ENCODE measurements around the gene HCN4. TPM values are rescaled to one million over a fixed set of nuclear protein-coding genes. Genes with fewer than 3 reads are reported as not detected.

The HCN4 gene
- total RNA-seq, 2 donors from 2014 or later, result not detected

DNA sequence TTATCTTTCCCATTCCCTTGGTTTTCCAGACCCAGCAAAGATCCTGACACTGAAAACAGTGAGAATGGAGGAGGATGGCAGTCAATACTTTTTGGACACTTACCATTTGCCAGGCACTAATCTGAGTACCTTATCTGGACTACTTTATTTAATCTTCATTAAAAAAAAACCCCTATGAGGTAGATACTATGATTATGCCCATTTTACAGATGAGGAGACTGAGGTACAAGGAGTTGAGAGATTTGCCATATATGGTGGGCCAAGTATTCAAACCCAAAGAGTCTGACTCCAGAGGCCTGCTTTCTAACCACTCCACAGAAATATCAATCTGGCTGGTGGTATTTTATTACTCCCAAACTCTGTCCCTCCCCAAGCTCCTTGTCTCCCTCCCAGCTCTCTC, 19.6 kb downstream of the HCN4 start:
- no peak overlapping the region for H3K27ac Mint-ChIP-seq
- no peaks in the 10 kb centered on the region for H3K9me3 Mint-ChIP-seq
- H3K4me1 Mint-ChIP-seq (ENCODE audit: low read depth in 2 of 2), result no peaks in the 10 kb centered on the region
- no peak overlapping the region for H3K4me3 Mint-ChIP-seq
- peaks cover 2 to 6% of the 10 kb centered on the region in 2 donors for H3K27me3 Mint-ChIP-seq
- no peaks in the 10 kb centered on the region for H3K36me3 Mint-ChIP-seq
- no peak for DNase-seq (ENCODE audit: low spot score)
- ATAC-seq, result no peak

DNA sequence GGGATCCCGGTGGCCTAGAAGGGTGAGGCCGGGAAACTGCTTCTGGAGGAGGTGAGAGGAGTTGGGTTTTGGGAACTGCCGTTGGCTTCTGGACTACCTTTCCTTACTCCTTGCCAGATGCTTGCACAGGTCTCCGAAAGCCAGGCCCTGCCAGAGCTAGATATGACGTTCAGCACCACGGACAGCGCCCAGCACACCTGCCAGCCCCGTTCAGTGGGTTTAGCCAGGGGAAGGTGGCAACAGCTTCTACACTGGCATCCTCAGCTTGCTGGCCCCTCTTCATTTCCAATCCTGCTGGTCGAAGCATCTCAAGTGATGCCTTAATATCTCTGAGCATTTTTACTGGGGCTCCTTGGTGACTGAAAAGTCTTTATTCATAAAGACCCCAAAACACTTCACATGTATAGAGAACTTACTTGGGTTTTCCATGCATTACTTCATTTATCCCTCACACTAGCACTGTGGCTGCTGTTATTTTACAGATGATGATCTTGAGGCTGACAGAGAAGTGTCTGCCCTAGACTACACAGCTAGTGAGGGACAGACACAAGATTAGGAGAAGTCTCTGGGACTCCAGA, 21.9 kb downstream of the HCN4 start:
- DNase-seq (ENCODE audit: low spot score) (no peak), ATAC-seq (no peak)
- Mint-ChIP-seq H3K4me3 (no peak overlapping the region), H3K4me1 (ENCODE audit: low read depth in 2 of 2) (no peaks in the 10 kb centered on the region), H3K27me3 (peaks cover 5 to 13% of the 10 kb centered on the region in 2 donors), H3K9me3 (no peaks in the 10 kb centered on the region), H3K36me3 (no peaks in the 10 kb centered on the region), H3K27ac (no peak overlapping the region)

DNA sequence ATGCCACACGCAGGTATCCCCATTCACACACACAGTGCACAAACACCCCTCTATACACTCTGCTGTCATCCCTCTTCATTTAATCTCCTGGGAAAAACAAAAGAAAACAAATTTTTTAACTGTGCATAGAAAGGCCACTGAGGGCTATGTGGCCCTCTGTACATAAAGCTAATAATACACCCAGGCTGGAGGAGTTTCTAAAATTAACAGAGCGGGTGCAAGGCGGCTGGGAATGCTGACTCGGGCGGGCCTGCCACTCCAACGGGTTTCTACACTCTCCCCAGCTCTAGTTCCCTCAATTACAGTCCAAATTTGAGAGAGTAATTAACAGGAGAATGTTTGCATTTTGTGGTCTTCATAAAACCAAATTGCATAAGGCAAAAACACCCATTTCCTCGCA, 23.1 kb downstream of the HCN4 start:
- ATAC-seq, result no peak
- Mint-ChIP-seq H3K27me3 (peaks cover 5 to 13% of the 10 kb centered on the region in 2 donors), H3K4me1 (ENCODE audit: low read depth in 2 of 2) (no peaks in the 10 kb centered on the region)

DNA sequence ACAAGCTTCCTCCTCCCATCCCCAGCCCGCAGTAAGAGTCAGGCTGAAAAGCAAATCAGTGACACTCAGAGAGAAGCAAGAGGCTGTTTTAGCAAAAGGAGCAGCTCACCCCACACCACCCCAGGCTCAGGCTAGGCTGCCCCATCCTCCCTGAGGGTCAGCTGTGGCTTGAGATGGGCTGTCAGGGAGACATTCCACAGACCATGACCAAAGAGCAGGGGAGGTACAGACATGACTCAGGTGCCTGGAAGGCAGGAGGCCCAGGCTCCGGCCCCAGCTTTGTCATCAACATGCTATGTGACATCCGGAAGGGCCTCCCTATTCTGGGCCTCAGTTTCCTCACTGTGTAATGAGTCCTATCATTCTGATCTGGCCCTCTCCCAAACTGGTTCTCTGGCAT, 24.7 kb downstream of the HCN4 start:
- no peaks in the 10 kb centered on the region for H3K9me3 Mint-ChIP-seq
- DNase-seq (ENCODE audit: low spot score), result no peak
- peaks cover 5 to 13% of the 10 kb centered on the region in 2 donors for H3K27me3 Mint-ChIP-seq
- H3K27ac Mint-ChIP-seq, result no peak overlapping the region
- H3K4me1 Mint-ChIP-seq (ENCODE audit: low read depth in 2 of 2), result no peaks in the 10 kb centered on the region
- no peaks in the 10 kb centered on the region for H3K36me3 Mint-ChIP-seq
- no peak overlapping the region for H3K4me3 Mint-ChIP-seq
- no peak for ATAC-seq

More for the DNA sequence above, 23.1 kb downstream of the HCN4 start:
- H3K36me3 Mint-ChIP-seq, result no peaks in the 10 kb centered on the region
- no peak for DNase-seq (ENCODE audit: low spot score)
- no peak overlapping the region for H3K27ac Mint-ChIP-seq
- no peak overlapping the region for H3K4me3 Mint-ChIP-seq
- no peaks in the 10 kb centered on the region for H3K9me3 Mint-ChIP-seq

DNA sequence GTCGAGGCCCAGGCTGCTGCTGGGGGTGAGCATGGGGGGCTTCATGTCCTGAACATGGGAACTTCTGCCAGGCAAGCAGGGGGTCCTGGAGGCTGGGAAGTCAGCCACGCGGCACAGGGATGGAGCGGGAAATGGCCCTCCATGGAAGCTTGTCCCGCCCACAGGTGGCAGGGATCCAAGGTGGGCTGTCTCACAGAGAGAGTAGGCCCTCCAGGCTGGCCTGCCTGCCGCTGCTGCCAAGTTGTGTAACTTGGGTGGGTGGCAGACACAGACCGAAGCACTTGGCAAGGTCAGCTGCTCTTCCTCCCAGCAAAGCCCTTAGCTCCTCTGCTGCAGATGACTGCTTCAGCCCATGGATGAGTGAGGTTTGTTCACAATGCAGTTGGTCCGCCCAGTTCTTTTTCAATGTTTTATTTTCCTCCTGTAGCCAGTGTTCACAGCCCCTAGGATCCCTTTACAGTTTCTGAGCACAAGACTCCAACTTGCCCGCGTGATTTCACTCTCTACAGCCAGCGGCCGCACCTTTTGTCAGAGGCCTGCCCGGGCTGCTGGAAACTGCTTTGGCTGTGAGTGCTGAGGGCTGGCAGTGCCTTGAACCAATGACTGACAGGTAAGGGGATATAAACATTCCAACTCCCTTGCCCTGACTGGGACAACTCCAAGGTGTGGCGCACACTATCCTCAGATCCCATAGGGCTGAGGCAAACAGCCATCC, 26.7 kb downstream of the HCN4 start:
- no peaks in the 10 kb centered on the region for H3K4me1 Mint-ChIP-seq (ENCODE audit: low read depth in 2 of 2)
- no peak overlapping the region for H3K27ac Mint-ChIP-seq
- no peak overlapping the region for H3K4me3 Mint-ChIP-seq
- no peaks in the 10 kb centered on the region for H3K9me3 Mint-ChIP-seq
- peaks cover 3 to 17% of the 10 kb centered on the region in 2 donors for H3K27me3 Mint-ChIP-seq
- DNase-seq (ENCODE audit: low spot score) (no peak), ATAC-seq (no peak)
- H3K36me3 Mint-ChIP-seq, result no peaks in the 10 kb centered on the region

DNA sequence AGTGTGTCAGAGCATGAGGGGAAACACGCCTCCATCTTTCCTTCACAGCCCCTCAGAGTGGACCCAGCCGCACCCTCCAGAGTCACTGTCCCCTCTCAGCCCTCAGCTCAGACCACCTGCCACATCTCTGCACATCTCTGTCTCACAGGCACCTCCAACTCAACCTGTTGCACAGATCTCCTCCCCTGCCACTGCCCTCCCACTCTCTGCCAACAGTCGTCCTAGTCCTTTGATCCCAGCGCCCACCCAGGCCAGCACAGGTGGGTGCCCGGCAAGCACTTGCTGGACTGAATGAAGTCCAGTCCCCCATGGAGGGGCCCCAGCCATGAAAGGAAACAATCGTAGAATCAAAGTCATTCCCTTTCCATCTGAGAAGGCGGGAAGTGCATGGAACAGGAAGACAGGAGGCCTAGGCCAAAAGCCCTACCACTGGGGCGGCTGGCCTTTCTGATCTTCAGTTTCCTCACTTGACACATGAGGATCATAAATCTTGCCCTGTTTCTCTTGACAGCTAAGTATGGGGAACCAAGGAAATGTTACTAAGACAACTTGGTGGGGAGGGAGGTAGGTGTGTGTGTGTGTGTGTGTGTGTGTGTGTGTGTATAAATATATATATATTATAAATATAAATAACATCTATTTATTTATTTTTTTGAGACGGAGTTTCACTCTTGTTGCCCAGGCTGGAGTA, 28.1 kb downstream of the HCN4 start:
- Mint-ChIP-seq H3K4me1 (ENCODE audit: low read depth in 2 of 2) (no peaks in the 10 kb centered on the region), H3K9me3 (no peaks in the 10 kb centered on the region), H3K4me3 (no peak overlapping the region), H3K36me3 (no peaks in the 10 kb centered on the region), H3K27ac (no peak overlapping the region), H3K27me3 (peaks cover 3 to 16% of the 10 kb centered on the region in 2 donors)
- ATAC-seq (no peak), DNase-seq (ENCODE audit: low spot score) (no peak)

DNA sequence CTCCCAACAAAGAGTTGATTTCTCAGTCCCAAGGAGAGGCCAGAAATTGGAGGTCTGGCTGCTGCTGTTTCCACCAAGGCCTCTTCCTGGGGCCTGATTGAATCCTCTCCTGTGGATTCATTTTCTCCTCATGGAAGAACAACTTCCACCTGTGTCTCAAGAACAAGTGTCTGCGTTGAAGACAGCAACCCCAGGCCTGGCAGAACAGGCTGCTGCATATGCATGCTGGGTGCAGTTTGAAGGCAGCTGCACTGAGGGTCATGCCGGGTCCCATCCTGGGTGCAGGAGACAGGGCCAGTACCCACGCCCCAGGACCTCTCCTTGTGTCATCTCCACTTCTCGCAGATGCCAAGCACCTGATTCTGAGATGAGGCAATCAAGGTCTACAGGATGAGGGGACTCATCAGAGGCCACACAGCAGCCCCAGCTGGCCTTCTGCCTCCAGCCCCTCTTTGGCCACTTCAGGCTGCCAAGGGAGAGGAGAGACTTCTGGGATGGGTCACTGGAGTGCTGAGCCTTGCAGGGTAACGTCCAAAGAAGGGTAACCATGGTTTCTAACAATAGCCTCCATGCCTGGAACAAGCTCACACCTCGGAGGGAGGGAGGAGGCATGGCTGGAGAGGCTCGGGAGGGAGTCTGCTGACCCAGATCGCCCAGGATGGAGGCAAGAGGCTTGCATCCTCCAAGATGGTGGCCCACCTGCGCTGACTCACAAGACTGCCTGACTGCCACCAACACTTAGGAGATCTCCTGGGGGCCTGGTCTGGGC, 30.0 kb downstream of the HCN4 start:
- DNase-seq (ENCODE audit: low spot score) (no peak), ATAC-seq (no peak)
- H3K4me3 Mint-ChIP-seq, result no peak overlapping the region
- peaks cover 3 to 15% of the 10 kb centered on the region in 2 donors for H3K27me3 Mint-ChIP-seq
- H3K36me3 Mint-ChIP-seq, result no peaks in the 10 kb centered on the region
- H3K9me3 Mint-ChIP-seq, result no peaks in the 10 kb centered on the region
- no peaks in the 10 kb centered on the region for H3K4me1 Mint-ChIP-seq (ENCODE audit: low read depth in 2 of 2)
- no peak overlapping the region for H3K27ac Mint-ChIP-seq

DNA sequence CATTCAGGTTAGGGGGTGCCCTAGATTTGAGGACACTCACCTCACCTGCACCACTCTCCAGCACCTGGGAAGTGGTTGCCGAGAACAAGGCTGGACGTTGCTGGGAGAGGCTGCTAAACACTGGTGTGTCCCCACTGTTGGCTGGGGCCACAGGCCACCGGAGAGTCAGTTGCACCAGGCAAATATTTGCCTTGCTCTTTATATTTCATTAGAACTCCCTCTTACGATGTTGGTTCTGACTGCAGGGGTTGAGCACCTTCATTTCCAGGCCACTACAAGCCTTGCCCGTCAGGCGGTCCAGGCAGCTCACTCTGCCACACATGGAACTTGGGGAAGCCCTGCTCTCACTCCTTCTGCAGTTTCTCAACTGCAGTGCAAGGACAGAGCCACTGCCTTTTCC, 30.7 kb downstream of the HCN4 start:
- Mint-ChIP-seq H3K9me3 (no peaks in the 10 kb centered on the region), H3K4me3 (no peak overlapping the region), H3K36me3 (no peaks in the 10 kb centered on the region), H3K27me3 (peaks cover 0 to 10% of the 10 kb centered on the region in 2 donors), H3K4me1 (ENCODE audit: low read depth in 2 of 2) (no peaks in the 10 kb centered on the region), H3K27ac (no peak overlapping the region)
- DNase-seq (ENCODE audit: low spot score), result no peak
- no peak for ATAC-seq

DNA sequence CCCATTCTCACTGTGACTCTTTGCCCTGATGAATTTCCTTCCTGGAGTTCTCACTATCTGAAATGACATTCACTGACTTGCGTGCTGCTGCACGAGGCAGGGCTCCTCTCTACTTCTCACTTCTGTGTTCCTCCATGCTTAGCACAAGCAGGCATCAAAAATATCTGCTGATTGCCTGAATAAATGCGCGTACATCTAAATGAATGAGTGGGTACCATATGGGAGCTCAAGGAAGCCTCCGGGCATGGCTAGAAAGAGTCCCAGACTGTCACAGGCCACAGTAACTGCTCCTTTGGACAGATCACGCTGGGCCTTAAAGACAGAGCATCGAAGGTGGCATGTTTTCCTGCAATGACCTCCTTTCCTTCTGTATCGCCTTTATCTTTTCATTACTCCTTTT, 31.6 kb downstream of the HCN4 start:
- Mint-ChIP-seq H3K27me3 (peaks cover 0 to 10% of the 10 kb centered on the region in 2 donors), H3K4me3 (no peak overlapping the region), H3K4me1 (ENCODE audit: low read depth in 2 of 2) (no peaks in the 10 kb centered on the region), H3K27ac (no peak overlapping the region), H3K9me3 (no peaks in the 10 kb centered on the region), H3K36me3 (no peaks in the 10 kb centered on the region)
- DNase-seq (ENCODE audit: low spot score) (no peak), ATAC-seq (no peak)

DNA sequence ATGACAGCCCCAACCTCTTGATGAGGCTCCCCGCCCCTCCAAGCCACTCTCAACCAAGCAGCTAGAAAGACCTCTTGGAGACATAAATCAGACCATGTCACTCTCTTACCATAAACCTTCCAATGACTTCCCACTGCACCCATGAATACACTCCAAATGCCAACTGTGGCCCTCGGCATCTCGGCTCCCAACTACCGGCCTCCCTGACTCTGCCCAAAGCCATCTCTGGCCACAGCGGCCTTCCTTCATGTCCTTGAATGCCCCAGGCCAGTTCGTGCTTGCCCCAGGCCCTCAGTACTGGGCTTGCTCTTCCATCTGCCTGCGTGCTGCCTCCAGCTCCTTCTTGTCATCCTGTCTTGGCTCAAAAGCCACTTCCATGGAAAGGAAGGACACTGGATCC, 32.0 kb downstream of the HCN4 start:
- peaks cover 0 to 10% of the 10 kb centered on the region in 2 donors for H3K27me3 Mint-ChIP-seq
- H3K4me3 Mint-ChIP-seq, result no peak overlapping the region
- H3K9me3 Mint-ChIP-seq, result no peaks in the 10 kb centered on the region
- no peak overlapping the region for H3K27ac Mint-ChIP-seq
- no peaks in the 10 kb centered on the region for H3K36me3 Mint-ChIP-seq
- DNase-seq (ENCODE audit: low spot score), result no peak
- no peaks in the 10 kb centered on the region for H3K4me1 Mint-ChIP-seq (ENCODE audit: low read depth in 2 of 2)
- ATAC-seq, result no peak

DNA sequence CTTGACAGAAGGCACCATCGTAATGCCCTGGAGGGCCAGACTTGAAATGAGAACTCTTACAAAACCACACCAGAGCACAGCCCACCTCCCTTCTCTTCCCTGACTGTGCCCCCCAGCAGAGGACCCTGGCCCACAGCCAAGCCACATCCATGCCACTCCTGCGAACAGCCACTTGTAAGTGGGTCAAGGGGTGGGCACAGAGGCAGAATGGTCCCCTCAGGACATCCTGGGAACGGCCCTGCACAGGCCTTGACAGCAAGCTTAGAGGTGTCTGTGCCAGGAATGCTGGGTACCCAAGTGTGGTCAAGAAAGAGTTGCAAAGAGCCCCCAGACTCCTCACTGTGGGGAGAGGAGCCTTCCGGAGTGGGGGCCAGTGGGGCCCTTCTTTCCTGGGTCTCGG, 33.3 kb downstream of the HCN4 start:
- no peaks in the 10 kb centered on the region for H3K36me3 Mint-ChIP-seq
- H3K27me3 Mint-ChIP-seq, result peaks cover 0 to 10% of the 10 kb centered on the region in 2 donors
- no peaks in the 10 kb centered on the region for H3K9me3 Mint-ChIP-seq
- DNase-seq (ENCODE audit: low spot score) (no peak), ATAC-seq (no peak)
- no peak overlapping the region for H3K4me3 Mint-ChIP-seq
- no peaks in the 10 kb centered on the region for H3K4me1 Mint-ChIP-seq (ENCODE audit: low read depth in 2 of 2)
- no peak overlapping the region for H3K27ac Mint-ChIP-seq

DNA sequence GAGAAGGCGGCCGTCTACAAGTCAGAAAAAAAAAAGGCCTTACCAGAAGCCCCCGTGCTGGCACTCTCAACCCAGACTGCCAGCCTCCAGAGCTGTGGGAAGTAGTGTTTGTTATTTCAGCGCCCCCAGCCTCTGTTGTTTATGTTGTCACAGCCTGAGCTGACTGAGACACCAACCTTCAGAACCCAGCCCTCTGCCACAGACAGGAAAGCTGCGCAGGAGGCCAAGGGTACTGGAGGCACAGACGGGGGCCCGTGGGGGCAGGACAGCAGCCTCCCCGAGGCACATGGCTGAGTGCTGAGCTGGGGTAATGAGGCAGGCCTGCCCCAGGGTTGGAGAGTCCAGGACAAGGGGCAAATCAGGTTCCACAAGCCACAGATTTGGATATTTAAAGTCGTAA, 33.7 kb downstream of the HCN4 start:
- no peaks in the 10 kb centered on the region for H3K9me3 Mint-ChIP-seq
- H3K27me3 Mint-ChIP-seq, result peaks cover 0 to 10% of the 10 kb centered on the region in 2 donors
- H3K4me3 Mint-ChIP-seq, result no peak overlapping the region
- H3K4me1 Mint-ChIP-seq (ENCODE audit: low read depth in 2 of 2), result no peaks in the 10 kb centered on the region
- H3K36me3 Mint-ChIP-seq, result no peaks in the 10 kb centered on the region
- peak; percentile 38 for DNase-seq (ENCODE audit: low spot score)
- ATAC-seq, result no peak
- H3K27ac Mint-ChIP-seq, result no peak overlapping the region

DNA sequence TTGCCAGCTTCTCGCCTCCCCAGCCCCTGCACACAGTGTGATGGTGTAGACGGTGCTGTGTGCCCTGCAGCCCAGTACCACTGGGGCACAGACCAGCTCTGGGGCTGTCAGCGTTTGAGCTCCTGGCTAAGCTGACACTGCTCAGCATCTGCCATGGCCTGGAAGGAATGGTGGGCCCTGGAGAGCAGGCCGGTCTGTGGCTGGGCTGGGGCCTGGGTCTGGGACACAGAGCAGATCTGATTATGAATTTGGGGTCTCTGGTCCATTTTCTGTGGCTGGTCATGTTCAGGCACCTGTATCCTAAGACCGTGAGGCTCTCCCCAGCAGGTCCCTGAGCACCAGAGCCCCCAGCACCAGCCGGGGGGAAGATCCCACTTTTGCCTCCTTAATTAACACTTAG, 34.7 kb downstream of the HCN4 start:
- no peaks in the 10 kb centered on the region for H3K4me1 Mint-ChIP-seq (ENCODE audit: low read depth in 2 of 2)
- no peak overlapping the region for H3K4me3 Mint-ChIP-seq
- no peak overlapping the region for H3K27ac Mint-ChIP-seq
- DNase-seq (ENCODE audit: low spot score) (peak; percentile 47), ATAC-seq (no peak)
- no peaks in the 10 kb centered on the region for H3K9me3 Mint-ChIP-seq
- H3K36me3 Mint-ChIP-seq, result no peaks in the 10 kb centered on the region
- H3K27me3 Mint-ChIP-seq, result peaks cover 0 to 10% of the 10 kb centered on the region in 2 donors

DNA sequence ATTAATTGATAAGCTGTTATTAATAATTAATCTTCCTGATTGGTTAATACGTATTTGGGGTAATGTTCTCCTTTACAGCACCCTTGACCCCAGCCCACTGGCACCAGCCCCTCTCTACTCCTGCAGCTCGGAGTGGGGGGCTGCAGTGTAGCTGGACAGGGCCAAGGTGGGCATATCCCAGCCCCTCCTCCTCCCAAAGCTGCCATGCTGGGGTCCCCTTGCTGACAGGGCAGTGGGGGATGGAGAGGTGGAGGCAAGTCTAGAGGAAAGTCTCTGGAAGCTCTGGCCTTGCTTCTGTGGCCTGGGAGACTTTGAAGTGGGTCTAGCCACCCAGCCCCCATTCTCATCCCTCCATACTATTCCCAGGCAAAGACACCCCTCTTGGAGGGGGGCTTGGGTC, 35.8 kb downstream of the HCN4 start:
- peaks cover 0 to under 1% of the 10 kb centered on the region in 2 donors for H3K4me1 Mint-ChIP-seq (ENCODE audit: low read depth in 2 of 2)
- H3K36me3 Mint-ChIP-seq, result no peaks in the 10 kb centered on the region
- DNase-seq (ENCODE audit: low spot score), result peak; percentile 45
- ATAC-seq, result no peak
- H3K4me3 Mint-ChIP-seq, result no peak overlapping the region
- H3K9me3 Mint-ChIP-seq, result no peaks in the 10 kb centered on the region
- peaks cover 2 to 10% of the 10 kb centered on the region in 2 donors for H3K27me3 Mint-ChIP-seq
- H3K27ac Mint-ChIP-seq, result no peak overlapping the region
